Erythroblast (primary cell): ENCODE data around the gene RASSF3.
A peak's percentile ranks its signal among the peaks of the same experiment; 100 is the strongest.
"Not testable (repeated sequence)": the region's sequence is repeated elsewhere in the genome, so short reads cannot be mapped to it uniquely, and the experiment has no call there.

Experiments used
- DNase-seq, 2 experiments: peaks; one replicate each; lab custom pipeline; 2025; lab: John Stamatoyannopoulos, UW
- GATA1 ChIP-seq: IDR thresholded peaks from 2 replicates; pipeline ENCODE4 v1.6.1; 2011; ENCODE audit warnings: low read depth, mild to moderate bottlenecking, control low read depth, low read length, moderate library complexity
- POLR2A ChIP-seq: IDR thresholded peaks from 2 replicates; pipeline ENCODE4 v1.6.1; 2011; ENCODE audit warnings: mild to moderate bottlenecking, low read length

Gene RASSF3

GRCh38 chr12:64688715-64689114 lies 78.4 kb downstream of the RASSF3 start:
- DNase-seq = no peak
- no peak for TF ChIP-seq POLR2A
- TF ChIP-seq GATA1 = no peak

GRCh38 chr12:64690236-64690635 lies 79.9 kb downstream of the RASSF3 start:
- DNase-seq = not testable (repeated sequence)

- TF ChIP-seq GATA1 = no peak
- no peak for TF ChIP-seq POLR2A
- DNase-seq = no peak
Observed at GRCh38 chr12:64691227-64691794, 81.0 kb downstream of the RASSF3 start.

- TF ChIP-seq GATA1 (no peak), POLR2A (no peak)
- no peak for DNase-seq
Observed at GRCh38 chr12:64691795-64692583, 81.7 kb downstream of the RASSF3 start.

GRCh38 chr12:64694130-64695040 lies 84.1 kb downstream of the RASSF3 start:
- peak; percentile 14 to 43 for DNase-seq

GRCh38 chr12:64695550-64695949 lies 85.3 kb downstream of the RASSF3 start:
- TF ChIP-seq GATA1 = no peak
- TF ChIP-seq POLR2A = no peak
- no peak for DNase-seq

More at GRCh38 chr12:64694130-64695040, 84.1 kb downstream of the RASSF3 start:
- no peak for TF ChIP-seq POLR2A
- TF ChIP-seq GATA1 = no peak

GRCh38 chr12:64696080-64696741 lies 85.9 kb downstream of the RASSF3 start:
- TF ChIP-seq POLR2A (no peak), GATA1 (no peak)
- DNase-seq = peak; percentile 13 to 29

- peak in 1 of 2 experiments; percentile 19 for DNase-seq
- TF ChIP-seq GATA1 (no peak), POLR2A (no peak)
Observed at GRCh38 chr12:64699504-64700115, 89.3 kb downstream of the RASSF3 start.

GRCh38 chr12:64700532-64700931 lies 90.2 kb downstream of the RASSF3 start:
- no peak for DNase-seq
- TF ChIP-seq GATA1 = no peak
- TF ChIP-seq POLR2A = no peak

GRCh38 chr12:64701283-64701682 lies 91.0 kb downstream of the RASSF3 start:
- TF ChIP-seq GATA1 (no peak), POLR2A (no peak)
- no peak for DNase-seq

- no peak for DNase-seq
- TF ChIP-seq POLR2A = no peak
Observed at GRCh38 chr12:64706306-64706705, 96.0 kb downstream of the RASSF3 start.

- DNase-seq = no peak
- no peak for TF ChIP-seq POLR2A
- no peak for TF ChIP-seq GATA1
Observed at GRCh38 chr12:64706857-64707256, 96.6 kb downstream of the RASSF3 start.

GRCh38 chr12:64707362-64707761 lies 97.1 kb downstream of the RASSF3 start:
- TF ChIP-seq GATA1 = no peak
- no peak for TF ChIP-seq POLR2A
- no peak for DNase-seq

GRCh38 chr12:64707926-64708325 lies 97.6 kb downstream of the RASSF3 start:
- no peak for DNase-seq
- TF ChIP-seq POLR2A (no peak), GATA1 (no peak)
